Esophagus muscularis mucosa (tissue), 4 donors: ENCODE data around the gene PACSIN1. TPM values are rescaled to one million over a fixed set of nuclear protein-coding genes. Genes with fewer than 3 reads are reported as not detected.

ENCODE experiments used
- DNase-seq: peaks from one replicate; pipeline ENCODE4 v3.0.0-alpha.2; 2017; ENCODE audit errors: extremely low spot score
- H3K27ac ChIP-seq, 4 donors: fragments of 200-600 bp; sonication (generic); replicated peaks in 1 of 4; 1 replicate in 3 of 4; 2 replicates in 1 of 4; pipeline ENCODE4 v1.5.1; 2016 to 2019; ENCODE audit warnings: mild to moderate bottlenecking in 1 of 4
- H3K27me3 ChIP-seq, 4 donors: fragments of 200-600 bp; sonication (generic); one replicate each; pipeline versions ENCODE4 v1.5.1 to v1.6.0; 2016 to 2019
- H3K36me3 ChIP-seq, 4 donors: fragments of 200-600 bp; sonication (generic); one replicate each; pipeline ENCODE4 v1.5.1; 2016 to 2019
- H3K4me1 ChIP-seq, 4 donors: fragments of 200-600 bp; sonication (generic); one replicate each; pipeline ENCODE4 v1.5.1; 2016 to 2019
- H3K4me3 ChIP-seq, 4 donors: fragments of 200-600 bp; sonication (generic); 1 replicate in 2 of 4; 2 replicates in 2 of 4; pipeline ENCODE4 v1.5.1; 2016 to 2019; ENCODE audit warnings: mild to moderate bottlenecking in 4 of 4, moderate library complexity in 1 of 4
- H3K9me3 ChIP-seq, 4 donors: fragments of 200-600 bp; sonication (generic); 1 replicate in 3 of 4; 2 replicates in 1 of 4; pipeline ENCODE4 v1.5.1; 2016 to 2019
- EP300 ChIP-seq: sonication (generic); formaldehyde crosslinking; IDR thresholded peaks from one replicate; pipeline ENCODE4 v1.6.1; 2017; ENCODE audit warnings: antibody characterized with exemption
- POLR2A ChIP-seq: fragments of 450-650 bp; IDR thresholded peaks from one replicate; pipeline ENCODE4 v1.6.1; 2017; ENCODE audit warnings: antibody characterized with exemption, moderate library complexity, mild to moderate bottlenecking, low read depth
- POLR2AphosphoS5 ChIP-seq, 2 donors: sonication (generic); formaldehyde crosslinking; IDR thresholded peaks; one replicate each; pipeline ENCODE4 v1.6.1; 2017; ENCODE audit warnings: antibody characterized with exemption in 2 of 2
- WGBS: methylation state at CpG from one replicate; pipeline ENCODE4 v1.1.5; 2018; 5-methylcytosine and 5-hydroxymethylcytosine counted together
- intact Hi-C: fragments of 100-400 bp; cut with DNase I; formaldehyde crosslinking; loops from one replicate; pipeline ENCODE4 v1.15.1; 2023
- total RNA-seq, 4 donors: library from RNA; depleted of rRNA; stranded (reverse); fragments of >200 nt; gene quantifications; one replicate each; pipeline versions ENCODE4 v1.1.0 to v1.2.1, GENCODE V29; 2016
- TF ChIP-seq, protein P1 (sequence below), 3 experiments: fragments of 200-600 bp in 2 of 3; fragments of 450-650 bp in 1 of 3; sonication (generic) in 2 of 3; IDR thresholded peaks; one replicate each; pipeline ENCODE4 v1.5.1; 2017 to 2019; ENCODE audit warnings: antibody characterized with exemption in 3 of 3, mild to moderate bottlenecking in 2 of 3, moderate library complexity in 1 of 3

PACSIN1 gene
- total RNA-seq, 4 donors from 2014 or later, result 0.42 to 2.3 (median 1.7) TPM

- no peak for DNase-seq
- peaks cover 4 to 8% (median 7%) of the 10 kb centered on the region in 4 donors for H3K4me1 ChIP-seq
- peaks cover 0 to 13% (median 0%) of the 10 kb centered on the region in 4 donors for H3K27me3 ChIP-seq
- TF ChIP-seq EP300 (no peak), POLR2AphosphoS5 (IDR thresholded peaks at IDR 0.05) (no peak), POLR2A (no peak)
- TF ChIP-seq, protein P1, sequence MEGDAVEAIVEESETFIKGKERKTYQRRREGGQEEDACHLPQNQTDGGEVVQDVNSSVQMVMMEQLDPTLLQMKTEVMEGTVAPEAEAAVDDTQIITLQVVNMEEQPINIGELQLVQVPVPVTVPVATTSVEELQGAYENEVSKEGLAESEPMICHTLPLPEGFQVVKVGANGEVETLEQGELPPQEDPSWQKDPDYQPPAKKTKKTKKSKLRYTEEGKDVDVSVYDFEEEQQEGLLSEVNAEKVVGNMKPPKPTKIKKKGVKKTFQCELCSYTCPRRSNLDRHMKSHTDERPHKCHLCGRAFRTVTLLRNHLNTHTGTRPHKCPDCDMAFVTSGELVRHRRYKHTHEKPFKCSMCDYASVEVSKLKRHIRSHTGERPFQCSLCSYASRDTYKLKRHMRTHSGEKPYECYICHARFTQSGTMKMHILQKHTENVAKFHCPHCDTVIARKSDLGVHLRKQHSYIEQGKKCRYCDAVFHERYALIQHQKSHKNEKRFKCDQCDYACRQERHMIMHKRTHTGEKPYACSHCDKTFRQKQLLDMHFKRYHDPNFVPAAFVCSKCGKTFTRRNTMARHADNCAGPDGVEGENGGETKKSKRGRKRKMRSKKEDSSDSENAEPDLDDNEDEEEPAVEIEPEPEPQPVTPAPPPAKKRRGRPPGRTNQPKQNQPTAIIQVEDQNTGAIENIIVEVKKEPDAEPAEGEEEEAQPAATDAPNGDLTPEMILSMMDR (IDR thresholded peaks at IDR 0.05), result no peak
- no peaks in the 10 kb centered on the region for H3K9me3 ChIP-seq
- H3K27ac ChIP-seq, result no peak overlapping the region
- H3K4me3 ChIP-seq, result no peak overlapping the region
- no peaks in the 10 kb centered on the region for H3K36me3 ChIP-seq
- 87% methylated on average over 26 of the region's 28 CpGs for WGBS
- intact Hi-C loops, result no loop called here
Observed at GRCh38 chr6:34521463-34522285, 55.8 kb downstream of the PACSIN1 start.

- H3K9me3 ChIP-seq, result no peaks in the 10 kb centered on the region
- no peak overlapping the region for H3K27ac ChIP-seq
- WGBS, result 87% methylated on average over 10 of the region's 10 CpGs
- peaks cover 5 to 18% (median 14%) of the 10 kb centered on the region in 4 donors for H3K4me1 ChIP-seq
- H3K36me3 ChIP-seq, result no peaks in the 10 kb centered on the region
- TF ChIP-seq, protein P1 (IDR thresholded peaks at IDR 0.05), result no peak
- TF ChIP-seq POLR2AphosphoS5 (IDR thresholded peaks at IDR 0.05) (no peak), POLR2A (no peak), EP300 (no peak)
- H3K27me3 ChIP-seq, result peaks cover 0 to 3% (median 0%) of the 10 kb centered on the region in 4 donors
- intact Hi-C loops, result no loop called here
- H3K4me3 ChIP-seq, result no peak overlapping the region
- DNase-seq, result no peak
Observed at GRCh38 chr6:34522761-34523160, 56.9 kb downstream of the PACSIN1 start.

DNA sequence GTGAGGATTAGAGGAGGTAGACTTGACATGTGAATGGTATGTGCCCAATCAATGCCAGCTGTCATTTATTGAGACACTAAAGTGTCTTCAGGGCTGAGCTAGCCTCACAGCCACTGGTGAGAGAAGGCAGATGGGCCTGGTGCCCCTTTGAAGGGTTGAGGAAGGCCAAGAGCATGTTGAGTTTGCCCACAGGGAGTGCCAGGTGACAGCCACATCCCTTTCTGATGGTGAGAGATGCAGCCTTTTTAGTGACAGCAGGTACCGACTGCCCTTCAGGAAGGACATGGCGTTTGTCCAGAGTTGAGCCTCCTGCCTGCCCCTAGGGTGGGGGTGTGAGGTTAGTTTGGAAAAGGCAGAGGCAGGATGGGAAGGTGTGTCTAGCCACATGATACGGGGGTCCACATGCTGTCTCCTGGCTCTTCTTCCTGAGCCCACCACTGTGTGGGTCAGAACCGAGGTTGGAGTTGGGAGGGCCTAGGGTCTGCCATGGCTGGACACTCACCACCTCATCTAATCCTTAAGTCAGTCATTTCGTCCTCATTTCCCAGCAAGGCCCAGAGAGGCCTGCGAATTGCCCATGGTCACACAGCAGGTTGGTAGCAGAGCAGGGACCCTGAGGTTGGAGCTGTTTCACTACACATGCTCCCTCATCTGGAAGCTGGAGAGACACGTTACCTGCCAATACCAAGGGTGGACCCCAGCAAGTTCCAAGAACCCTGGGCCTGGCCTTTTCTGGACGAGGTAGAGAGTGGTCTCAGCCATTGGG, 57.7 kb downstream of the PACSIN1 start:
- 82% methylated on average over 8 of the region's 8 CpGs for WGBS
- intact Hi-C loops, result no loop called here
- TF ChIP-seq, protein P1 (IDR thresholded peaks at IDR 0.05), result no peak
- TF ChIP-seq POLR2A (no peak), POLR2AphosphoS5 (IDR thresholded peaks at IDR 0.05) (no peak), EP300 (no peak)
- Histone ChIP-seq H3K27ac (no peak overlapping the region), H3K27me3 (no peaks in the 10 kb centered on the region), H3K4me1 (peaks cover 5 to 18% (median 14%) of the 10 kb centered on the region in 4 donors), H3K36me3 (no peaks in the 10 kb centered on the region), H3K4me3 (no peak overlapping the region), H3K9me3 (no peaks in the 10 kb centered on the region)
- no peak for DNase-seq

GRCh38 chr6:34524499-34524898, 58.6 kb downstream of the PACSIN1 start:
- Histone ChIP-seq H3K9me3 (no peaks in the 10 kb centered on the region), H3K4me3 (no peak overlapping the region), H3K4me1 (peaks cover 5 to 18% (median 14%) of the 10 kb centered on the region in 4 donors), H3K27ac (no peak overlapping the region), H3K36me3 (no peaks in the 10 kb centered on the region), H3K27me3 (no peaks in the 10 kb centered on the region)
- DNase-seq, result no peak
- TF ChIP-seq POLR2A (no peak), POLR2AphosphoS5 (IDR thresholded peaks at IDR 0.05) (no peak), EP300 (no peak)
- TF ChIP-seq, protein P1 (IDR thresholded peaks at IDR 0.05), result no peak
- WGBS, result 77% methylated on average over 5 of the region's 5 CpGs
- intact Hi-C loops, result no loop called here
